H1 (cell line): Measurements from ENCODE around the gene PELO. TPM values are rescaled to one million over a fixed set of nuclear protein-coding genes. Genes with fewer than 3 reads are reported as not detected.
A peak's percentile ranks its signal among the peaks of the same experiment; 100 is the strongest.

ENCODE experiments used
- CTCF ChIA-PET: fragments of 300-600 bp; sonication (Branson Sonifier 250); formaldehyde crosslinking; loops from one replicate; lab custom pipeline; 2021; ENCODE audit not compliant: partially characterized antibody; lab: Charles Lee
- POLR2A ChIA-PET: fragments of 300-600 bp; sonication (Branson Sonifier 250); formaldehyde crosslinking; loops from one replicate; lab custom pipeline; 2021; ENCODE audit warnings: inconsistent platforms; ENCODE audit not compliant: partially characterized antibody; lab: Charles Lee
- DNase-seq, 2 experiments: peaks; one replicate each; pipeline versions ENCODE4 v3.0.0 to v3.0.0-alpha.2; 2010 to 2022; ENCODE audit warnings: low spot score in 2 of 2, low read depth in 1 of 2, mixed read lengths in 1 of 2
- FAIRE-seq: peaks from 2 replicates; lab custom pipeline; 2011; peaks lifted over from hg19 to GRCh38; lab: Jason Lieb, UNC
- H2AFZ ChIP-seq: 2 replicates; pipeline ENCODE4 v1.8.1; 2012; ENCODE audit warnings: low read length, inconsistent platforms
- H2AK5ac ChIP-seq: 2 replicates; pipeline ENCODE4 v1.6.1; 2013; ENCODE audit warnings: low read depth, low read length
- H2BK120ac ChIP-seq: replicated peaks from 2 replicates; pipeline ENCODE3; 2013; ENCODE audit warnings: low read depth, low read length, inconsistent platforms
- H2BK12ac ChIP-seq: 2 replicates; pipeline ENCODE4 v1.6.1; 2013; ENCODE audit warnings: low read depth, low read length
- H2BK15ac ChIP-seq: 2 replicates; pipeline ENCODE4 v1.6.1; 2013; ENCODE audit warnings: low read length
- H2BK20ac ChIP-seq: 2 replicates; pipeline ENCODE4 v1.6.1; 2013; ENCODE audit warnings: low read length
- H2BK5ac ChIP-seq: 2 replicates; pipeline ENCODE4 v1.6.1; 2013; ENCODE audit warnings: low read depth, low read length
- H3K14ac ChIP-seq: 2 replicates; pipeline ENCODE4 v1.6.1; 2013; ENCODE audit warnings: inconsistent platforms; ENCODE audit not compliant: insufficient read length
- H3K18ac ChIP-seq: 2 replicates; pipeline ENCODE4 v1.6.1; 2013; ENCODE audit warnings: low read length; ENCODE audit errors: extremely low read depth
- H3K23ac ChIP-seq: 2 replicates; pipeline ENCODE4 v1.6.1; 2013; ENCODE audit warnings: inconsistent platforms; ENCODE audit not compliant: insufficient read length
- H3K23me2 ChIP-seq: 2 replicates; pipeline ENCODE4 v1.6.1; 2013; ENCODE audit warnings: low read depth, low read length
- H3K27ac ChIP-seq: 2 replicates; pipeline ENCODE4 v1.6.1; 2011; ENCODE audit warnings: low read depth, low read length, inconsistent platforms
- H3K27me3 ChIP-seq, 4 experiments: replicated peaks in 1 of 4; 1 replicate in 1 of 4; 2 replicates in 3 of 4; pipeline versions ENCODE4 v1.6.1 to v1.8.1; 2011 to 2013; ENCODE audit warnings: low read length in 3 of 4, mild to moderate bottlenecking in 3 of 4, inconsistent platforms in 2 of 4, mixed read lengths in 2 of 4, moderate library complexity in 1 of 4; ENCODE audit not compliant: control insufficient read depth in 3 of 4, insufficient read depth in 3 of 4; ENCODE audit errors: extremely low read depth in 1 of 4
- H3K36me3 ChIP-seq, 4 experiments: 2 replicates each; pipeline versions ENCODE4 v1.6.1 to v1.8.1; 2011 to 2013; ENCODE audit warnings: mild to moderate bottlenecking in 4 of 4, low read length in 3 of 4, moderate library complexity in 2 of 4, control low read depth in 1 of 4, inconsistent platforms in 1 of 4; ENCODE audit not compliant: insufficient read depth in 4 of 4, control insufficient read depth in 2 of 4
- H3K4ac ChIP-seq: replicated peaks from 2 replicates; pipeline ENCODE3; 2013; ENCODE audit warnings: low read length, low read depth, mixed read lengths, inconsistent platforms; ENCODE audit not compliant: insufficient read length
- H3K4me1 ChIP-seq, 4 experiments: replicated peaks in 1 of 4; 1 replicate in 1 of 4; 2 replicates in 3 of 4; pipeline versions ENCODE4 v1.6.1 to v1.8.1; 2011 to 2013; ENCODE audit warnings: low read length in 3 of 4, inconsistent platforms in 2 of 4, mixed read lengths in 1 of 4; ENCODE audit not compliant: insufficient read depth in 4 of 4, control insufficient read depth in 3 of 4
- H3K4me2 ChIP-seq, 2 experiments: 2 replicates each; pipeline versions ENCODE4 v1.6.1 to v1.8.1; 2011 to 2013; ENCODE audit warnings: low read depth in 2 of 2, low read length in 2 of 2, control low read depth in 1 of 2, inconsistent platforms in 1 of 2, mild to moderate bottlenecking in 1 of 2; ENCODE audit not compliant: insufficient read depth in 1 of 2
- H3K4me3 ChIP-seq, 4 experiments: fragments of 200-600, 300-600 bp in 1 of 4; sonication (generic), shearing (Covaris generic), sonication (Bioruptor Twin) in 1 of 4; 2 replicates each; pipeline versions ENCODE4 v1.5.1 to v1.8.1; 2011 to 2016; ENCODE audit warnings: low read length in 4 of 4, low read depth in 3 of 4, control low read depth in 2 of 4, inconsistent platforms in 2 of 4, mild to moderate bottlenecking in 2 of 4, mixed read lengths in 1 of 4, moderate library complexity in 1 of 4; ENCODE audit not compliant: insufficient read depth in 2 of 4; ENCODE audit errors: extremely low read depth in 1 of 4
- H3K56ac ChIP-seq: replicated peaks from 2 replicates; pipeline ENCODE3; 2013; ENCODE audit warnings: low read depth, mild to moderate bottlenecking, mixed read lengths, low read length, inconsistent platforms; ENCODE audit not compliant: insufficient read length
- H3K79me1 ChIP-seq: 2 replicates; pipeline ENCODE4 v1.6.1; 2013; ENCODE audit warnings: low read depth, low read length, control low read depth
- H3K79me2 ChIP-seq, 2 experiments: 2 replicates each; pipeline versions ENCODE4 v1.6.1 to v1.8.1; 2012 to 2013; ENCODE audit warnings: low read length in 2 of 2, mild to moderate bottlenecking in 2 of 2, inconsistent platforms in 1 of 2; ENCODE audit not compliant: insufficient read depth in 2 of 2, control insufficient read depth in 1 of 2
- H3K9ac ChIP-seq, 4 experiments: replicated peaks in 1 of 4; 1 replicate in 1 of 4; 2 replicates in 3 of 4; pipeline versions ENCODE4 v1.6.1 to v1.8.1; 2011 to 2013; ENCODE audit warnings: low read depth in 3 of 4, low read length in 3 of 4, control low read depth in 2 of 4, mild to moderate bottlenecking in 2 of 4, moderate library complexity in 2 of 4, inconsistent platforms in 1 of 4; ENCODE audit errors: extremely low read depth in 1 of 4
- H3K9me3 ChIP-seq, 2 experiments: 2 replicates each; pipeline versions ENCODE4 v1.6.1 to v1.8.1; 2012 to 2013; ENCODE audit warnings: mild to moderate bottlenecking in 2 of 2, moderate library complexity in 2 of 2, control low read depth in 1 of 2, inconsistent platforms in 1 of 2, low read depth in 1 of 2, low read length in 1 of 2, mixed read lengths in 1 of 2; ENCODE audit not compliant: insufficient read depth in 2 of 2
- H4K20me1 ChIP-seq, 2 experiments: replicated peaks in 1 of 2; 2 replicates each; pipeline versions ENCODE3 to v1.8.1; 2011 to 2013; ENCODE audit warnings: inconsistent platforms in 2 of 2, low read length in 2 of 2, mild to moderate bottlenecking in 1 of 2; ENCODE audit not compliant: insufficient read depth in 2 of 2, control insufficient read depth in 1 of 2
- H4K5ac ChIP-seq: 2 replicates; pipeline ENCODE4 v1.6.1; 2013; ENCODE audit warnings: low read length, low read depth, mixed read lengths, inconsistent platforms; ENCODE audit not compliant: insufficient read length
- H4K8ac ChIP-seq: 2 replicates; pipeline ENCODE4 v1.8.0; 2013; ENCODE audit warnings: mild to moderate bottlenecking, moderate library complexity, low read length, inconsistent platforms; ENCODE audit not compliant: insufficient read depth; ENCODE audit errors: extremely low read depth
- H4K91ac ChIP-seq: replicated peaks from 2 replicates; pipeline ENCODE3; 2013; ENCODE audit warnings: low read length, mixed read lengths, inconsistent platforms; ENCODE audit not compliant: insufficient read length
- CBX8 ChIP-seq: fragments of 300-800, 300-1000 bp; sonication (generic); IDR thresholded peaks from 2 replicates; pipeline ENCODE4 v1.7.1; 2016; ENCODE audit warnings: low read depth, low read length, borderline replicate concordance
- CTCF ChIP-seq, 3 experiments: IDR thresholded peaks; 1 replicate in 2 of 3; 2 replicates in 1 of 3; pipeline versions ENCODE4 v1.5.1 to v1.6.1; 2011; ENCODE audit warnings: low read length in 3 of 3, mild to moderate bottlenecking in 3 of 3, inconsistent platforms in 2 of 3, low read depth in 1 of 3, moderate library complexity in 1 of 3; ENCODE audit not compliant: insufficient read depth in 1 of 3; ENCODE audit errors: control extremely low read depth in 1 of 3
- NRF1 ChIP-seq: IDR thresholded peaks from 2 replicates; pipeline ENCODE4 v1.6.1; 2011; ENCODE audit warnings: mild to moderate bottlenecking, low read depth, low read length, improper control_type of control experiment
- SAP30 ChIP-seq: fragments of 300-600 bp; sonication (generic); IDR thresholded peaks from 2 replicates; pipeline ENCODE4 v1.7.1; 2012; ENCODE audit warnings: low read length, moderate library complexity, mild to moderate bottlenecking, inconsistent platforms; ENCODE audit not compliant: insufficient read depth, insufficient replicate concordance
- SP4 ChIP-seq: IDR thresholded peaks from 2 replicates; pipeline ENCODE4 v1.6.1; 2012; ENCODE audit warnings: low read length, inconsistent platforms
- TAF7 ChIP-seq: optimal IDR thresholded peaks from 2 replicates; pipeline ENCODE3; 2011; ENCODE audit warnings: low read depth, mild to moderate bottlenecking, inconsistent platforms, low read length, moderate library complexity, borderline replicate concordance
- WGBS, 2 experiments: shearing (Covaris generic) in 1 of 2; methylation state at CpG; one replicate each; pipeline versions ENCODE4 v1.1.6 to v1.1.7; 2013 to 2015; ENCODE audit warnings: low lambda C conversion rate in 2 of 2, mixed read lengths in 2 of 2, inconsistent platforms in 1 of 2, low coverage in 1 of 2, missing lambda C conversion rate in 1 of 2; ENCODE audit not compliant: insufficient replicate concordance in 2 of 2, insufficient coverage in 1 of 2, insufficient read length in 1 of 2; ENCODE audit errors: extremely low coverage in 1 of 2, missing lambda C conversion rate in 1 of 2; 5-methylcytosine and 5-hydroxymethylcytosine counted together
- polyA plus RNA-seq, 7 experiments: library from polyadenylated mRNA; depleted of rRNA in 3 of 7; stranded (reverse) in 5 of 7; unstranded in 2 of 7; fragments of >200 nt in 5 of 7; fragments of 200-250 nt in 2 of 7; gene quantifications; 1 replicate in 5 of 7; 2 replicates in 1 of 7; 4 replicates in 1 of 7; pipeline versions ENCODE4 v1.2.1 to v1.2.3, GENCODE V29; 2011 to 2013; ENCODE audit warnings: missing spikeins in 2 of 7, mixed read lengths in 2 of 7
- total RNA-seq: library from RNA; stranded (reverse); fragmentation: NEBNext Ultra II Directional; extraction: Animal tissue kit (Norgen Biotek cat#: 25700); gene quantifications from 2 replicates; pipeline ENCODE4 v1.2.1, GENCODE V29; 2021

PELO gene
- total and polyA plus RNA-seq, 2 of the 8 experiments (the other 6 are each of a cell fraction or from before 2014, with no cell fraction given): 10.8 to 18.5 TPM

GRCh38 chr5:52801329-52801728 is 13.6 kb downstream of the PELO start:
- ChIA-PET POLR2A (interaction anchor here (1.3 to 3.7 kb wide), 3 partner anchors 9 to 14 kb away, joined by 3 to 29 read pairs (median 6); partner anchors contain the start of genes ITGA1 and PELO), CTCF (interaction anchor here (0.6 to 3.8 kb wide), 6 partner anchors 13 to 621 kb away, joined by 3 to 39 read pairs (median 4); partner anchors contain the start of genes ITGA1 and PELO)
- H4K8ac ChIP-seq: no peak overlapping the region
- peak overlapping the region; percentile 81 to 93 (median 86); a peak in 7 of 8 replicates for H3K4me3 ChIP-seq
- H3K36me3 ChIP-seq: peaks cover 0 to 14% (median 3%) of the 10 kb centered on the region in 4 experiments; a peak in 2 of 8 replicates
- no peak overlapping the region; the same call in 1 of the 2 replicates for H3K18ac ChIP-seq
- H3K56ac ChIP-seq: no peak overlapping the region
- H3K27ac ChIP-seq: no peak overlapping the region; the same call in 1 of the 2 replicates
- H4K5ac ChIP-seq: no peak overlapping the region
- no peak overlapping the region; the same call in 1 of the 2 replicates for H2AK5ac ChIP-seq
- H2BK120ac ChIP-seq: no peak overlapping the region
- 14% methylated on average over 8 of the region's 8 CpGs; no CpG with 5 or more reads in 1 of the 2 experiments for WGBS, 2 experiments
- H3K4me1 ChIP-seq: peaks cover 5 to 11% (median 9%) of the 10 kb centered on the region in 4 experiments; a peak in 5 of 7 replicates
- H3K4ac ChIP-seq: no peak overlapping the region
- no peaks in the 10 kb centered on the region for H3K27me3 ChIP-seq
- DNase-seq (no peak), FAIRE-seq (no peak)
- no peak overlapping the region for H3K14ac ChIP-seq
- peaks cover 0 to 51% of the 10 kb centered on the region in 2 experiments; a peak in 3 of 4 replicates for H3K79me2 ChIP-seq
- H3K23ac ChIP-seq: no peak overlapping the region
- TF ChIP-seq SP4 (no peak), CTCF (IDR thresholded peaks at IDR 0.05; ENCODE audit: control extremely low read depth in 1 of 3, insufficient read depth in 1 of 3, low read depth in 1 of 3, low read length in 3 of 3) (no peak), SAP30 (no peak), TAF7 (no peak), CBX8 (no peak), NRF1 (no peak)
- H3K9me3 ChIP-seq: no peaks in the 10 kb centered on the region
- H2AFZ ChIP-seq: no peak overlapping the region
- H2BK5ac ChIP-seq: no peak overlapping the region; the same call in 1 of the 2 replicates
- peaks cover 6 to 8% of the 10 kb centered on the region in 2 experiments for H4K20me1 ChIP-seq
- H4K91ac ChIP-seq: no peak overlapping the region
- peaks cover 21% of the 10 kb centered on the region for H3K23me2 ChIP-seq
- H2BK12ac ChIP-seq: no peak overlapping the region
- peak overlapping the region; percentile 89 to 94 for H3K4me2 ChIP-seq
- peak overlapping the region; percentile 15 to 77 (median 33); a peak in 5 of 7 replicates for H3K9ac ChIP-seq
- H2BK20ac ChIP-seq: no peak overlapping the region
- H2BK15ac ChIP-seq: no peak overlapping the region
- H3K79me1 ChIP-seq: peaks cover 3% of the 10 kb centered on the region
